ENCODE measurements around the gene RSPO1. TPM values are rescaled to one million over a fixed set of nuclear protein-coding genes. Genes with fewer than 3 reads are reported as not detected.

The RSPO1 gene
- total and polyA plus RNA-seq, 11 donors = 13.2 TPM; not detected in 10

DNA sequence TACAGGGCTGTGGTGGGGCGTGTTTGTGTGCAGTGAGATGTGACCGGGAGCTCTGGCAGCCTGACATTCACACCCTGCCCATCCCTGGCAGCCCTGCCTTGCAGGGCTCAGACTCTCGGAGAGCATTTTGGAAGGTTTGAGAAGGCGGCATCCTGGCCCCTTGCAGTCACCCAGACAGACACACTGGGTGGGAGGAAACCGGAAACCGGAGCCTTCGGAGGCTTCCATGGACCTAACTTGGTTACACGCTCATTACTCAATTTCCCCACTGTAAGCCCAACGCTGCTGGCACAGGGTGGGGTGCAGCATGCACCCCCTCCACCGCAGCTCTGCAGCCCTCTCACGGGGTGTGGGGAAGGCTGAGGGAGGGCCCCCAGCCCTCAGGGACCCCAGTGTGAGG is 22.2 kb upstream of the RSPO1 start:
- no peak for DNase-seq
- ATAC-seq = no peak
- Histone ChIP-seq H3K4me3 (no peak overlapping the region), H3K27ac (no peak overlapping the region), H3K4me1 (no peaks in the 10 kb centered on the region), H3K27me3 (peaks cover 0 to 45% (median 10%) of the 10 kb centered on the region in 9 donors), H3K9me3 (no peaks in the 10 kb centered on the region), H3K36me3 (no peaks in the 10 kb centered on the region)
- intact Hi-C loops (cut with DNase I) = no loop called here
- TF ChIP-seq POLR2A (IDR thresholded peaks at IDR 0.05) = no peak
- TF ChIP-seq, protein P1, sequence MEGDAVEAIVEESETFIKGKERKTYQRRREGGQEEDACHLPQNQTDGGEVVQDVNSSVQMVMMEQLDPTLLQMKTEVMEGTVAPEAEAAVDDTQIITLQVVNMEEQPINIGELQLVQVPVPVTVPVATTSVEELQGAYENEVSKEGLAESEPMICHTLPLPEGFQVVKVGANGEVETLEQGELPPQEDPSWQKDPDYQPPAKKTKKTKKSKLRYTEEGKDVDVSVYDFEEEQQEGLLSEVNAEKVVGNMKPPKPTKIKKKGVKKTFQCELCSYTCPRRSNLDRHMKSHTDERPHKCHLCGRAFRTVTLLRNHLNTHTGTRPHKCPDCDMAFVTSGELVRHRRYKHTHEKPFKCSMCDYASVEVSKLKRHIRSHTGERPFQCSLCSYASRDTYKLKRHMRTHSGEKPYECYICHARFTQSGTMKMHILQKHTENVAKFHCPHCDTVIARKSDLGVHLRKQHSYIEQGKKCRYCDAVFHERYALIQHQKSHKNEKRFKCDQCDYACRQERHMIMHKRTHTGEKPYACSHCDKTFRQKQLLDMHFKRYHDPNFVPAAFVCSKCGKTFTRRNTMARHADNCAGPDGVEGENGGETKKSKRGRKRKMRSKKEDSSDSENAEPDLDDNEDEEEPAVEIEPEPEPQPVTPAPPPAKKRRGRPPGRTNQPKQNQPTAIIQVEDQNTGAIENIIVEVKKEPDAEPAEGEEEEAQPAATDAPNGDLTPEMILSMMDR (IDR thresholded peaks at IDR 0.05) = no peak
- 72 to 92% (median 82%) methylated on average over 7 to 11 of the region's 11 CpGs for WGBS, 4 donors

DNA sequence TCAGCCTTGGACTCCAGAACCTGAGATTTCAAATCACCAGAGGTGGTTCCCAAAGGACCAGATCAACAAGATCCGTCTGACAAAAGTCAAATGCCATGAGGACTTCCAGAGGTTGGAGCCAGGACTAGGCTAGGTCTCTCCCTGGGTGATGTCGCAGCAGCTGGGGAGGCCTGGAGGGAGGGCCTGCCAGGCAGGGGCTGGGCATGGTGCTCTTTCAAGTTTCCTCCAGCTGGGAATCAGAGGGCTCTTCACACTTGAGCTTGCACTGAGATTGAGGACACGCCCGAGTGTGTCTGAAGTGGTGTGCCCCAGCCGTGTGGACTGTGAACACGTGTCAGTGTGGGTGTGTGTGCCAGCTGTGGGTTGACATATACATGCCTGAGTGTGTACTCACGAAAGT is 21.3 kb upstream of the RSPO1 start:
- Histone ChIP-seq H3K27me3 (peaks cover 0 to 37% (median 7%) of the 10 kb centered on the region in 9 donors), H3K9me3 (no peaks in the 10 kb centered on the region), H3K4me3 (no peak overlapping the region), H3K27ac (no peak overlapping the region), H3K4me1 (no peaks in the 10 kb centered on the region), H3K36me3 (no peaks in the 10 kb centered on the region)
- intact Hi-C loops (cut with DNase I) = no loop called here
- TF ChIP-seq, protein P1 (IDR thresholded peaks at IDR 0.05) = no peak
- no peak for TF ChIP-seq POLR2A (IDR thresholded peaks at IDR 0.05)
- DNase-seq = no peak
- 55 to 60% (median 58%) methylated on average over 7 of the region's 7 CpGs for WGBS, 4 donors
- ATAC-seq = no peak

DNA sequence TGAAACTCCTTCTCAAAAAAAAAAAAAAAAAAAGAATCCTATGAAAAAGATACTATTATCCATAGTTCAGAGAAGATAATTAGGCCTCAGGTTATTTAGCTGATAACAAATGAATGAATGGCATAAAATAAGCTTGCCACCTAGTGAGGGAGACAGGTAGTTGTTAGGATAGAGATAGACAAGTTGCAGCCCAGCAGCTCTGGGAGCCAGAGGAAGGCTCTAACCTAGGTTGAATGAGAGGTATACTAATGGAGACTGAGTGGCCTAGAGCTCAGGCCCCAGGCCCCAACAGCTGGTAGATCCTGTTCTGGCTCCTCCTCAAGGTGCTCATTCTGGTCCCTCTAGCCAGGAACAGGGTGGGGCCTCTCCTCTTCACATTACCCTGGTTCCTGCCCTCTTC is 20.6 kb upstream of the RSPO1 start:
- DNase-seq (no peak), ATAC-seq (no peak)
- H3K36me3 ChIP-seq = no peaks in the 10 kb centered on the region
- H3K27me3 ChIP-seq = peaks cover 0 to 30% (median 0%) of the 10 kb centered on the region in 9 donors
- H3K4me1 ChIP-seq = no peaks in the 10 kb centered on the region
- intact Hi-C loops (cut with DNase I) = no loop called here
- H3K4me3 ChIP-seq = no peak overlapping the region
- H3K9me3 ChIP-seq = no peaks in the 10 kb centered on the region
- TF ChIP-seq, protein P1 (IDR thresholded peaks at IDR 0.05) = no peak
- no peak for TF ChIP-seq POLR2A (IDR thresholded peaks at IDR 0.05)
- H3K27ac ChIP-seq = no peak overlapping the region

DNA sequence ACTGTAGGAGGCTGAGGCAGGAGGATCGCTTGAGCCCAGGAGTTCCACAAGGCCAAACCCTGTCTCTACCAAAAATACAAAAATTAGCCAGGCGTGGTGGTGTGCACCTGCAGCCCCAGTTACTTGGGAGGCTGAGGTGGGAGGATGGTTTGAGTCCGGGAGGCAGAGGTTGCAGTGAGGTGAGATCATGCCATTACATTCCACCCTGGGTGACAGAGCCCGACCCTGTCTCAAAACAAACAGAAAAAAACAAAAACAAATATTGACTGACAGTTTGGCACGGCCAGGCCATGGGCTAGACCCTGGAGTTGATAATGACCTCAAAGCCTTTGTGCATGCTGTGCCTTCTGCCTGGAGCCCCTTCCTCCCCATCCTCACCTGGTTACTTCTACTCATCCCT is 19.2 kb upstream of the RSPO1 start:
- ATAC-seq (no peak), DNase-seq (no peak)
- intact Hi-C loops (cut with DNase I) = no loop called here
- Histone ChIP-seq H3K4me3 (no peak overlapping the region), H3K36me3 (no peaks in the 10 kb centered on the region), H3K27me3 (peaks cover 0 to 25% (median 0%) of the 10 kb centered on the region in 9 donors), H3K27ac (no peak overlapping the region), H3K9me3 (no peaks in the 10 kb centered on the region), H3K4me1 (no peaks in the 10 kb centered on the region)
- WGBS, 4 donors = 69 to 70% (median 69%) methylated on average over 5 of the region's 5 CpGs
- no peak for TF ChIP-seq POLR2A (IDR thresholded peaks at IDR 0.05)
- TF ChIP-seq, protein P1 (IDR thresholded peaks at IDR 0.05) = no peak
